K562 (cell line): Measurements from ENCODE around the gene SPATA21. TPM values are rescaled to one million over a fixed set of nuclear protein-coding genes. Genes with fewer than 3 reads are reported as not detected.

Experiments
- ATAC-seq: fragments of 200-7000 bp; cut with Tn5 transposase; 3 replicates; pipeline ENCODE4 v1.9.1; 2020; ENCODE audit warnings: moderate library complexity
- BruUV-seq: library from RNA; stranded (reverse); fragments of 400-500 nt; replicated peaks from 2 replicates; lab custom pipeline; 2021; lab: Mats Ljungman, UMichigan
- CTCF ChIA-PET: fragments of 300-600 bp; formaldehyde crosslinking; extraction: SDS; loops from one replicate; lab custom pipeline; 2021; ENCODE audit warnings: low intra/inter-chr PET ratio; lab: Yijun Ruan, JAX
- POLR2A ChIA-PET: fragments of 300-600, 350-650 bp; sonication (Branson Sonifier 250); formaldehyde crosslinking; extraction: SDS; loops from one replicate; lab custom pipeline; 2021; ENCODE audit warnings: antibody characterized with exemption, inconsistent platforms; lab: Yijun Ruan, JAX
- DNase-seq, 4 experiments: peaks; one replicate each; pipeline versions ENCODE4 v3.0.0 to v3.0.0-alpha.2; 2011 to 2018; ENCODE audit warnings: low spot score in 3 of 4, mixed read lengths in 3 of 4; ENCODE audit errors: extremely low read depth in 1 of 4
- FAIRE-seq: peaks from 2 replicates; lab custom pipeline; 2011; peaks lifted over from hg19 to GRCh38; lab: Jason Lieb, UNC
- H2AFZ ChIP-seq: 2 replicates; pipeline ENCODE4 v1.6.0; 2011; ENCODE audit warnings: low read depth, low read length, control low read depth, inconsistent platforms
- H3K27ac ChIP-seq: fragments of 200-600 bp; 3 replicates; pipeline ENCODE4 v1.8.0; 2011; ENCODE audit warnings: low read depth, mild to moderate bottlenecking, control low read depth, inconsistent platforms, low read length, moderate library complexity, mixed read lengths; ENCODE audit errors: extremely low read depth
- H3K27me3 ChIP-seq, 2 experiments: fragments of 300-600 bp in 1 of 2; 2 replicates in 1 of 2; 3 replicates in 1 of 2; pipeline versions ENCODE4 v1.6.0 to v1.8.0; 2011; ENCODE audit warnings: inconsistent platforms in 2 of 2, low read length in 2 of 2, mild to moderate bottlenecking in 1 of 2, mixed read lengths in 1 of 2, moderate library complexity in 1 of 2; ENCODE audit not compliant: control insufficient read depth in 2 of 2, insufficient read depth in 2 of 2
- H3K36me3 ChIP-seq: fragments of 300-600 bp; 3 replicates; pipeline ENCODE4 v1.8.0; 2011; ENCODE audit warnings: mild to moderate bottlenecking, low read length, inconsistent platforms; ENCODE audit not compliant: control insufficient read depth, insufficient read depth
- H3K4me1 ChIP-seq, 2 experiments: fragments of 200-600 bp in 1 of 2; replicated peaks in 1 of 2; 2 replicates in 1 of 2; 3 replicates in 1 of 2; pipeline versions ENCODE4 v1.5.1 to v1.8.0; 2011; ENCODE audit warnings: inconsistent platforms in 2 of 2, low read length in 2 of 2, mild to moderate bottlenecking in 1 of 2, mixed read lengths in 1 of 2, moderate library complexity in 1 of 2; ENCODE audit not compliant: control insufficient read depth in 2 of 2, insufficient read depth in 2 of 2
- H3K4me2 ChIP-seq: 2 replicates; pipeline ENCODE4 v1.6.1; 2011; ENCODE audit warnings: low read length, control low read depth, inconsistent platforms, mixed read lengths; ENCODE audit not compliant: insufficient read depth
- H3K4me3 ChIP-seq: fragments of 200-600 bp; sonication (generic), shearing (Covaris generic); 2 replicates; pipeline ENCODE4 v1.5.1; 2016; ENCODE audit warnings: control low read depth, inconsistent platforms
- H3K79me2 ChIP-seq: fragments of 200-600 bp; 3 replicates; pipeline ENCODE4 v1.8.0; 2011; ENCODE audit warnings: low read length, inconsistent platforms; ENCODE audit not compliant: control insufficient read depth, insufficient read depth
- H3K9ac ChIP-seq, 2 experiments: 2 replicates each; pipeline versions ENCODE4 v1.6.0 to v1.6.1; 2011; ENCODE audit warnings: low read depth in 2 of 2, low read length in 2 of 2, control low read depth in 1 of 2, inconsistent platforms in 1 of 2, mild to moderate bottlenecking in 1 of 2, mixed read lengths in 1 of 2; ENCODE audit not compliant: insufficient read depth in 1 of 2
- H3K9me1 ChIP-seq: one replicate; pipeline ENCODE4 v1.6.0; 2011; ENCODE audit warnings: inconsistent platforms, mild to moderate bottlenecking, low read length, moderate library complexity; ENCODE audit not compliant: control insufficient read depth, insufficient read depth
- H3K9me3 ChIP-seq: replicated peaks from 2 replicates; pipeline ENCODE4 v1.5.1; 2011; ENCODE audit warnings: low read depth, low read length, inconsistent platforms; ENCODE audit not compliant: control insufficient read depth, insufficient read depth
- H4K20me1 ChIP-seq: replicated peaks from 2 replicates; pipeline ENCODE4 v1.6.1; 2011; ENCODE audit warnings: low read length, inconsistent platforms, mixed read lengths; ENCODE audit not compliant: control insufficient read depth, insufficient read depth
- BCL6 ChIP-seq: fragments of 250-450 bp; sonication (Bioruptor Pico); IDR thresholded peaks from 2 replicates; pipeline ENCODE4 v1.4.0; 2020
- CEBPB ChIP-seq: fragments of 450-650 bp; IDR thresholded peaks from 2 replicates; pipeline ENCODE4 v1.6.1; 2016; ENCODE audit warnings: missing genetic modification characterization, missing compliant biosample characterization
- EZH2 ChIP-seq: IDR thresholded peaks from 2 replicates; pipeline ENCODE4 v1.6.1; 2012; ENCODE audit warnings: low read depth, mild to moderate bottlenecking, inconsistent platforms, low read length, borderline replicate concordance
- HLTF ChIP-seq: fragments of 450-650 bp; IDR thresholded peaks from 2 replicates; pipeline ENCODE4 v1.6.1; 2016
- HOXB6 ChIP-seq: fragments of 250-450 bp; sonication (Bioruptor Pico); IDR thresholded peaks from 2 replicates; pipeline ENCODE4 v1.5.1; 2022; ENCODE audit warnings: mild to moderate bottlenecking, borderline replicate concordance
- MYC ChIP-seq, 2 experiments: fragments of 250-450 bp in 1 of 2; sonication (Bioruptor Pico) in 1 of 2; IDR thresholded peaks; 2 replicates each; pipeline versions ENCODE4 v1.5.1 to v1.6.1; 2012 to 2021; ENCODE audit warnings: low read depth in 2 of 2, borderline replicate concordance in 1 of 2, improper control_type of control experiment in 1 of 2, low read length in 1 of 2, mild to moderate bottlenecking in 1 of 2, moderate library complexity in 1 of 2
- PPARD ChIP-seq: fragments of 250-450 bp; sonication (Bioruptor Pico); IDR thresholded peaks from 2 replicates; pipeline ENCODE4 v1.8.0; 2022; ENCODE audit warnings: inconsistent platforms, mild to moderate bottlenecking, moderate library complexity
- WGBS: fragments of 100-300 bp; shearing (Covaris generic); methylation state at CpG from one replicate; pipeline ENCODE4 v1.1.6; 2016; ENCODE audit warnings: low coverage, mixed read lengths; ENCODE audit not compliant: insufficient coverage; ENCODE audit errors: missing lambda C conversion rate; 5-methylcytosine and 5-hydroxymethylcytosine counted together
- in situ Hi-C: fragments of 300-500 bp; cut with MboI; formaldehyde crosslinking; loops from 4 replicates; pipeline ENCODE4 v1.15.0; 2018; ENCODE audit warnings: inconsistent platforms, mixed read lengths
- intact Hi-C: fragments of 100-400 bp; cut with micrococcal nuclease; formaldehyde crosslinking; loops from 2 replicates; pipeline ENCODE4 v1.14.2; 2022
- polyA plus RNA-seq, 8 experiments: library from polyadenylated mRNA; depleted of rRNA in 4 of 8; stranded (reverse) in 5 of 8; unstranded in 3 of 8; fragments of >200 nt; fragmentation: Nextera tagmentation in 2 of 8; fragmentation: Illumina TruSeq in 1 of 8; extraction: Ambion mirVana in 2 of 8; extraction: Trizol in 1 of 8; gene quantifications; 2 replicates each; pipeline versions ENCODE4 v1.2.1 to v1.2.3, GENCODE V29; 2011 to 2014; ENCODE audit warnings: inconsistent platforms in 1 of 8, missing spikeins in 1 of 8
- total RNA-seq, 7 experiments: library from RNA; depleted of rRNA in 6 of 7; stranded (reverse); fragments of >200 nt in 6 of 7; fragmentation: Illumina TruSeq in 2 of 7; extraction: Trizol in 2 of 7; gene quantifications; 2 replicates each; pipeline versions ENCODE4 v1.2.1 to v1.2.3, GENCODE V29; 2011 to 2021; ENCODE audit warnings: low replicate concordance in 1 of 7
- TF ChIP-seq, protein P1 (sequence below), 2 experiments: fragments of 450-650 bp in 1 of 2; sonication (generic) in 1 of 2; formaldehyde crosslinking in 1 of 2; IDR thresholded peaks in 1 of 2; conservative IDR thresholded peaks in 1 of 2; 2 replicates each; pipeline versions ENCODE4 v1.6.1 to v1.8.1; 2016 to 2023; ENCODE audit warnings: mild to moderate bottlenecking in 2 of 2, moderate library complexity in 2 of 2, inconsistent platforms in 1 of 2, missing genetic modification reagents in 1 of 2
- TF ChIP-seq, protein P2 (sequence below): fragments of 450-650 bp; IDR thresholded peaks from 2 replicates; pipeline ENCODE4 v1.6.1; 2017; ENCODE audit warnings: antibody characterized with exemption, mild to moderate bottlenecking

Gene SPATA21
- total and polyA plus RNA-seq, 9 of the 15 experiments (the other 6 are each of a cell fraction or from before 2014, with no cell fraction given) = 0.10 to 0.36 (median 0.13) TPM; not detected in 3

DNA sequence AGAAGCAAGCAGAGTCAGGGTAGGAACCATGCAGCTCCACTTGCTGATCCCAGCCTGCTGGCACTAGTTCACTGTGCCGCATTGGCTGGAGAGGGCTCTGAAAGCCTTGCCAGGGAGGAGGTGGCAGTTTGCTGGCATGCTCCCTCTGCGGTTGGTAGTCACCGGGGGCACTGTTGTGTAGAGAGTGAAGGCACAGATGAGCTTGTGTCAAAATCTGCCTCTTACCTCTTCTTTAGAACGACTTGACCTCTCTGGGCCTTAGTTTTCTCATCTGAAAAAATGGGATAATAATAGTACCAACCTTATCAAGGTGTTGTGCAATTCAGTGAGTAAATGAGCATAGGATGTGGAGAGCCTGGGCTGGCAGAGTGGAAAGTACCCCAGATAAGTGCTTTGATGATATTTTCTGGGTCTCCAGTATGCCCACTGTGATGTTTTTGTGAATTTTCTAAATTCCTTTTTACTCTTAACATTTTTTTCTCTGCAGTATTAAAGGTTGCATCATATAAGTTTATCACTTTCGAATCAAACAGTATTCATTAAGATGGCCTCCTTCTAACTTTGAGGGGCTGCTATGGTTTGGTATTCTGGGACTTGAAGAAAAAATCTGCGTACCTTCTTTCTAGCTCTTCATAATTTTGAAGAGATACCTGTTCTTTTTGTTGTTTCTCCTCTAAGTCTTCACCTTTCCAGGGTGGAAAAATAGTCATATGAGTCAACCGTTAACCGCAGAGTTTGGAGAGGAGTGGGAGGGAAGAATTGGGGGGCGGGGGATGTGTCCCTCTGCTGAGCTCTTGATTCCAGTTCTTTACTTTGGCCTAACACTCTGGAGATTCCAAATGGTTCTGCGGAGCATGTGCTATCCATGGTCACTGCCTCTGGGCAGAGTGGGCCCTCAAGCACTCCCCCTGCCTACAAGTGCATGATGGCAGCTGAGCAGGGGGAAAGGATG is 43.4 kb downstream of the SPATA21 start:
- 90% methylated on average over 10 of the region's 10 CpGs for WGBS
- intact Hi-C loops (no loop called here), in situ Hi-C loops (no loop called here)
- H3K4me1 ChIP-seq = peaks cover 10 to 18% of the 10 kb centered on the region in 2 experiments; a peak in 4 of 5 replicates
- peaks cover 27% of the 10 kb centered on the region; the same call in 1 of the 2 replicates for H4K20me1 ChIP-seq
- ChIA-PET POLR2A (interaction anchor here (1.0 to 1.2 kb wide), 2 partner anchors 18 to 31 kb away, joined by 3 to 4 read pairs; no protein-coding TSS in a partner anchor), CTCF (no interaction called here)
- DNase-seq (no peak), ATAC-seq (no peak), FAIRE-seq (no peak)
- H3K9me3 ChIP-seq = no peaks in the 10 kb centered on the region
- peaks cover 63% of the 10 kb centered on the region for H3K36me3 ChIP-seq
- no peak overlapping the region for H3K4me3 ChIP-seq
- H2AFZ ChIP-seq = no peak overlapping the region
- H3K4me2 ChIP-seq = no peak overlapping the region
- peaks cover 44% of the 10 kb centered on the region for H3K79me2 ChIP-seq
- peaks cover 8% of the 10 kb centered on the region for H3K9me1 ChIP-seq
- no peak overlapping the region for H3K27ac ChIP-seq
- peak overlapping the region in 1 of 2 experiments; percentile 69; a peak in 2 of 4 replicates for H3K9ac ChIP-seq
- no TSS peak for BruUV-seq
- no peaks in the 10 kb centered on the region for H3K27me3 ChIP-seq
- TF ChIP-seq CEBPB (peak; percentile 59; the same call in 1 of the 2 replicates), BCL6 (no peak), PPARD (no peak), HLTF (no peak), HOXB6 (CRISPR knock-in tag) (no peak), EZH2 (no peak), MYC (IDR thresholded peaks at IDR 0.05; ENCODE audit: low read depth, low read length) (no peak), MYC (CRISPR knock-in tag; IDR thresholded peaks at IDR 0.05; ENCODE audit: borderline replicate concordance, low read depth) (no peak)
- TF ChIP-seq, protein P1, sequence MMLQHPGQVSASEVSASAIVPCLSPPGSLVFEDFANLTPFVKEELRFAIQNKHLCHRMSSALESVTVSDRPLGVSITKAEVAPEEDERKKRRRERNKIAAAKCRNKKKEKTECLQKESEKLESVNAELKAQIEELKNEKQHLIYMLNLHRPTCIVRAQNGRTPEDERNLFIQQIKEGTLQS (IDR thresholded peaks at IDR 0.05) = peak; percentile 26; the same call in 1 of the 2 replicates
- TF ChIP-seq, protein P1 (CRISPR knock-in tag; conservative IDR thresholded peaks at IDR 0.05) = no peak
- TF ChIP-seq, protein P2, sequence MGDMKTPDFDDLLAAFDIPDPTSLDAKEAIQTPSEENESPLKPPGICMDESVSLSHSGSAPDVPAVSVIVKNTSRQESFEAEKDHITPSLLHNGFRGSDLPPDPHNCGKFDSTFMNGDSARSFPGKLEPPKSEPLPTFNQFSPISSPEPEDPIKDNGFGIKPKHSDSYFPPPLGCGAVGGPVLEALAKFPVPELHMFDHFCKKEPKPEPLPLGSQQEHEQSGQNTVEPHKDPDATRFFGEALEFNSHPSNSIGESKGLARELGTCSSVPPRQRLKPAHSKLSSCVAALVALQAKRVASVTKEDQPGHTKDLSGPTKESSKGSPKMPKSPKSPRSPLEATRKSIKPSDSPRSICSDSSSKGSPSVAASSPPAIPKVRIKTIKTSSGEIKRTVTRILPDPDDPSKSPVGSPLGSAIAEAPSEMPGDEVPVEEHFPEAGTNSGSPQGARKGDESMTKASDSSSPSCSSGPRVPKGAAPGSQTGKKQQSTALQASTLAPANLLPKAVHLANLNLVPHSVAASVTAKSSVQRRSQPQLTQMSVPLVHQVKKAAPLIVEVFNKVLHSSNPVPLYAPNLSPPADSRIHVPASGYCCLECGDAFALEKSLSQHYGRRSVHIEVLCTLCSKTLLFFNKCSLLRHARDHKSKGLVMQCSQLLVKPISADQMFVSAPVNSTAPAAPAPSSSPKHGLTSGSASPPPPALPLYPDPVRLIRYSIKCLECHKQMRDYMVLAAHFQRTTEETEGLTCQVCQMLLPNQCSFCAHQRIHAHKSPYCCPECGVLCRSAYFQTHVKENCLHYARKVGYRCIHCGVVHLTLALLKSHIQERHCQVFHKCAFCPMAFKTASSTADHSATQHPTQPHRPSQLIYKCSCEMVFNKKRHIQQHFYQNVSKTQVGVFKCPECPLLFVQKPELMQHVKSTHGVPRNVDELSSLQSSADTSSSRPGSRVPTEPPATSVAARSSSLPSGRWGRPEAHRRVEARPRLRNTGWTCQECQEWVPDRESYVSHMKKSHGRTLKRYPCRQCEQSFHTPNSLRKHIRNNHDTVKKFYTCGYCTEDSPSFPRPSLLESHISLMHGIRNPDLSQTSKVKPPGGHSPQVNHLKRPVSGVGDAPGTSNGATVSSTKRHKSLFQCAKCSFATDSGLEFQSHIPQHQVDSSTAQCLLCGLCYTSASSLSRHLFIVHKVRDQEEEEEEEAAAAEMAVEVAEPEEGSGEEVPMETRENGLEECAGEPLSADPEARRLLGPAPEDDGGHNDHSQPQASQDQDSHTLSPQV = no peak
